SK-N-SH (cell line): ENCODE data around the gene OPA3. TPM values are rescaled to one million over a fixed set of nuclear protein-coding genes. Genes with fewer than 3 reads are reported as not detected.

Source experiments
- CTCF ChIA-PET: fragments of 300-600, 350-600 bp; formaldehyde crosslinking; extraction: SDS; loops from one replicate; lab custom pipeline; 2021; lab: Yijun Ruan, JAX
- POLR2A ChIA-PET: fragments of 350-600 bp; sonication (Branson Sonifier 250); formaldehyde crosslinking; extraction: SDS; loops from one replicate; lab custom pipeline; 2020; ENCODE audit warnings: antibody characterized with exemption, inconsistent platforms; lab: Yijun Ruan, JAX
- DNase-seq: peaks from one replicate; pipeline ENCODE4 v3.0.0; 2012
- H2AFZ ChIP-seq: fragments of 200-600 bp; sonication (generic); 2 replicates; pipeline ENCODE4 v1.8.1; 2016; ENCODE audit warnings: antibody characterized with exemption, mild to moderate bottlenecking, low read depth
- H3F3A ChIP-seq: fragments of 200-600 bp; sonication (generic); replicated peaks from 2 replicates; pipeline ENCODE3; 2016; ENCODE audit warnings: antibody characterized with exemption, mild to moderate bottlenecking; ENCODE audit not compliant: insufficient read depth
- H3K27ac ChIP-seq, 2 experiments: fragments of 200-500 bp in 1 of 2; fragments of 200-600 bp in 1 of 2; sonication (Bioruptor generic) in 1 of 2; sonication (generic), shearing (Covaris generic) in 1 of 2; 2 replicates each; pipeline versions ENCODE4 v1.5.1 to v1.6.1; 2014 to 2016; ENCODE audit warnings: low read depth in 2 of 2, inconsistent platforms in 1 of 2, low read length in 1 of 2, mild to moderate bottlenecking in 1 of 2, mixed read lengths in 1 of 2
- H3K27me3 ChIP-seq: fragments of 200-600 bp; sonication (generic), shearing (Covaris generic); 2 replicates; pipeline ENCODE4 v1.6.1; 2016; ENCODE audit warnings: mixed run types; ENCODE audit not compliant: insufficient read depth
- H3K36me3 ChIP-seq, 2 experiments: fragments of 200-500 bp in 1 of 2; fragments of 200-600 bp in 1 of 2; sonication (Bioruptor generic) in 1 of 2; sonication (generic) in 1 of 2; replicated peaks in 1 of 2; 2 replicates each; pipeline versions ENCODE3 to v1.5.1; 2014 to 2016; ENCODE audit warnings: low read length in 1 of 2, mild to moderate bottlenecking in 1 of 2; ENCODE audit not compliant: insufficient read depth in 2 of 2, control insufficient read depth in 1 of 2
- H3K4me1 ChIP-seq, 2 experiments: fragments of 200-500 bp in 1 of 2; fragments of 200-600 bp in 1 of 2; sonication (Bioruptor generic) in 1 of 2; sonication (generic), shearing (Covaris generic) in 1 of 2; 2 replicates each; pipeline versions ENCODE4 v1.5.1 to v1.6.1; 2014 to 2016; ENCODE audit warnings: low read depth in 1 of 2, low read length in 1 of 2, mixed run types in 1 of 2; ENCODE audit not compliant: insufficient read depth in 2 of 2, control insufficient read depth in 1 of 2
- H3K4me2 ChIP-seq: fragments of 200-600 bp; sonication (generic), shearing (Covaris generic); 2 replicates; pipeline ENCODE4 v1.6.1; 2017; ENCODE audit warnings: mixed run types
- H3K4me3 ChIP-seq, 2 experiments: fragments of 200-500 bp in 1 of 2; fragments of 200-600 bp in 1 of 2; sonication (Bioruptor generic) in 1 of 2; sonication (generic), shearing (Covaris generic) in 1 of 2; 2 replicates each; pipeline versions ENCODE4 v1.5.1 to v1.8.1; 2014 to 2016; ENCODE audit warnings: low read depth in 2 of 2, inconsistent platforms in 1 of 2, low read length in 1 of 2, mild to moderate bottlenecking in 1 of 2, mixed read lengths in 1 of 2, moderate library complexity in 1 of 2
- H3K79me2 ChIP-seq: fragments of 200-600 bp; sonication (generic); 2 replicates; pipeline ENCODE4 v1.8.1; 2017; ENCODE audit warnings: mild to moderate bottlenecking; ENCODE audit not compliant: insufficient read depth
- H3K9ac ChIP-seq: fragments of 200-600 bp; sonication (generic); 2 replicates; pipeline ENCODE4 v1.6.1; 2017; ENCODE audit warnings: mixed run types
- H3K9me2 ChIP-seq: fragments of 200-600 bp; sonication (generic); 2 replicates; pipeline ENCODE4 v1.6.1; 2017; ENCODE audit warnings: mixed run types
- H3K9me3 ChIP-seq: fragments of 200-600 bp; sonication (generic); 2 replicates; pipeline ENCODE4 v1.6.1; 2017; ENCODE audit warnings: mixed run types, mild to moderate bottlenecking, moderate library complexity
- H4K20me1 ChIP-seq: fragments of 200-600 bp; sonication (generic); 2 replicates; pipeline ENCODE4 v1.6.1; 2017; ENCODE audit warnings: mild to moderate bottlenecking, mixed run types; ENCODE audit not compliant: insufficient read depth
- CHD2 ChIP-seq: fragments of 150-350 bp; IDR thresholded peaks from 2 replicates; pipeline ENCODE4 v1.6.1; 2018; ENCODE audit warnings: low read length; ENCODE audit not compliant: partially characterized antibody
- CTCF ChIP-seq: fragments of 200-600 bp; sonication (generic); IDR thresholded peaks from 2 replicates; pipeline ENCODE4 v1.6.1; 2017; ENCODE audit warnings: antibody characterized with exemption, mild to moderate bottlenecking, moderate library complexity
- EP300 ChIP-seq, 2 experiments: IDR thresholded peaks; 2 replicates each; pipeline versions ENCODE4 v1.4.0 to v1.6.1; 2012; ENCODE audit warnings: borderline replicate concordance in 1 of 2, low read depth in 1 of 2, low read length in 1 of 2
- EZH2phosphoT487 ChIP-seq: fragments of 200-600 bp; sonication (generic); IDR thresholded peaks from 2 replicates; pipeline ENCODE4 v1.6.1; 2017; ENCODE audit warnings: low read depth, mixed run types, mild to moderate bottlenecking, antibody characterized with exemption, moderate library complexity, borderline replicate concordance
- FOSL2 ChIP-seq: IDR thresholded peaks from 2 replicates; pipeline ENCODE4 v1.4.0; 2012; ENCODE audit warnings: low read depth, mild to moderate bottlenecking, moderate library complexity, borderline replicate concordance
- FOXJ3 ChIP-seq: sonication (generic); formaldehyde crosslinking; IDR thresholded peaks from 2 replicates; pipeline ENCODE4 v1.5.1; 2020; ENCODE audit warnings: mild to moderate bottlenecking, missing genetic modification reagents
- FOXM1 ChIP-seq: IDR thresholded peaks from 2 replicates; pipeline ENCODE4 v1.4.0; 2012; ENCODE audit warnings: low read depth, mild to moderate bottlenecking
- GATA2 ChIP-seq: sonication (generic); formaldehyde crosslinking; IDR thresholded peaks from 2 replicates; pipeline ENCODE4 v1.5.0; 2020; ENCODE audit warnings: mild to moderate bottlenecking, missing genetic modification reagents
- IRF3 ChIP-seq: fragments of 150-350 bp; IDR thresholded peaks from 2 replicates; pipeline ENCODE4 v1.6.1; 2016; ENCODE audit warnings: mild to moderate bottlenecking, low read depth, low read length
- NFIC ChIP-seq: IDR thresholded peaks from 2 replicates; pipeline ENCODE4 v1.4.0; 2012; ENCODE audit warnings: borderline replicate concordance
- NRF1 ChIP-seq: IDR thresholded peaks from 2 replicates; pipeline ENCODE4 v1.6.1; 2012; ENCODE audit warnings: low read depth, mild to moderate bottlenecking, low read length
- RAD21 ChIP-seq: IDR thresholded peaks from 2 replicates; pipeline ENCODE4 v1.6.1; 2012; ENCODE audit warnings: mild to moderate bottlenecking, low read length
- RCOR1 ChIP-seq: fragments of 150-350 bp; IDR thresholded peaks from 2 replicates; pipeline ENCODE4 v1.6.1; 2017; ENCODE audit warnings: antibody characterized with exemption, low read length
- RFX5 ChIP-seq: IDR thresholded peaks from 2 replicates; pipeline ENCODE4 v1.6.1; 2012; ENCODE audit warnings: mild to moderate bottlenecking, improper control_type of control experiment, low read length
- SMC3 ChIP-seq: IDR thresholded peaks from 2 replicates; pipeline ENCODE4 v1.6.1; 2012; ENCODE audit warnings: low read depth, low read length, improper control_type of control experiment
- TAF1 ChIP-seq: IDR thresholded peaks from 2 replicates; pipeline ENCODE4 v1.6.1; 2012; ENCODE audit warnings: low read depth, mild to moderate bottlenecking, low read length, moderate library complexity, borderline replicate concordance
- TEAD4 ChIP-seq: IDR thresholded peaks from 2 replicates; pipeline ENCODE4 v1.4.0; 2012; ENCODE audit warnings: mild to moderate bottlenecking, borderline replicate concordance; ENCODE audit not compliant: insufficient read depth
- USF1 ChIP-seq: IDR thresholded peaks from 2 replicates; pipeline ENCODE4 v1.4.0; 2012; ENCODE audit warnings: low read depth, borderline replicate concordance
- ZBTB33 ChIP-seq: IDR thresholded peaks from 2 replicates; pipeline ENCODE4 v1.4.0; 2012; ENCODE audit warnings: low read depth, borderline replicate concordance
- WGBS: methylation state at CpG from one replicate; pipeline ENCODE4 v1.1.6; 2017; ENCODE audit warnings: low lambda C conversion rate; 5-methylcytosine and 5-hydroxymethylcytosine counted together
- polyA plus RNA-seq, 3 experiments: library from polyadenylated mRNA; depleted of rRNA; stranded (reverse); fragments of >200 nt; gene quantifications; 2 replicates each; pipeline ENCODE4 v1.2.3, GENCODE V29; 2012

The OPA3 gene
- polyA plus RNA-seq, 1 of the 3 experiments (the other 2 are of a cell fraction) = 10.0 TPM

GRCh38 chr19:45547965-45548609, 36.5 kb downstream of the OPA3 start:
- Histone ChIP-seq H3K4me2 (no peak overlapping the region), H3K9me3 (no peaks in the 10 kb centered on the region), H3F3A (peaks cover 2% of the 10 kb centered on the region), H4K20me1 (no peaks in the 10 kb centered on the region), H3K9ac (no peak overlapping the region), H3K27me3 (no peaks in the 10 kb centered on the region), H3K4me3 (no peak overlapping the region), H3K9me2 (no peaks in the 10 kb centered on the region), H3K36me3 (no peaks in the 10 kb centered on the region), H3K4me1 (no peaks in the 10 kb centered on the region), H3K27ac (no peak overlapping the region), H2AFZ (no peak overlapping the region), H3K79me2 (no peaks in the 10 kb centered on the region)
- POLR2A ChIA-PET = no interaction called here
- CTCF ChIA-PET = interaction anchor here (1.4 to 1.5 kb wide), 2 partner anchors 22 to 63 kb away, joined by 3 read pairs; no protein-coding TSS in a partner anchor
- TF ChIP-seq EZH2phosphoT487 (no peak), RAD21 (no peak), IRF3 (no peak), USF1 (no peak), NRF1 (no peak), RCOR1 (no peak), TEAD4 (no peak), FOXJ3 (no peak), GATA2 (CRISPR knock-in tag) (no peak), TAF1 (no peak), ZBTB33 (no peak), CHD2 (no peak), FOXM1 (no peak), EP300 (IDR thresholded peaks at IDR 0.05; ENCODE audit: borderline replicate concordance in 1 of 2, low read depth in 1 of 2, low read length in 1 of 2) (no peak), FOSL2 (no peak), NFIC (no peak), RFX5 (no peak), SMC3 (no peak), CTCF (no peak)
- DNase-seq = no peak
- WGBS = 88% methylated on average over 9 of the region's 9 CpGs
